Neural cell (in vitro differentiated cells): Measurements from ENCODE around the gene EN1. TPM values are rescaled to one million over a fixed set of nuclear protein-coding genes. Genes with fewer than 3 reads are reported as not detected.

Experiments used
- H2AFZ ChIP-seq: fragments of 200-600, 300-800 bp; sonication (generic), shearing (Covaris generic); 2 replicates; pipeline ENCODE4 v1.6.0; 2014; ENCODE audit warnings: low read depth, mild to moderate bottlenecking, antibody characterized with exemption, low read length, moderate library complexity
- H3F3A ChIP-seq: fragments of 200-600 bp; shearing (Covaris generic); 2 replicates; pipeline ENCODE4 v1.6.1; 2016; ENCODE audit warnings: mild to moderate bottlenecking, moderate library complexity, mixed read lengths, antibody characterized with exemption, low read length; ENCODE audit not compliant: insufficient read depth, poor library complexity, severe bottlenecking
- H3K27ac ChIP-seq: fragments of 200-600, 300-800 bp; sonication (generic), shearing (Covaris generic); 2 replicates; pipeline ENCODE4 v1.5.1; 2014; ENCODE audit warnings: mild to moderate bottlenecking, low read length, moderate library complexity
- H3K27me3 ChIP-seq: fragments of 300-800, 200-600 bp; sonication (generic), shearing (Covaris generic); 2 replicates; pipeline ENCODE4 v1.6.0; 2014; ENCODE audit warnings: mild to moderate bottlenecking, low read depth, low read length, moderate library complexity; ENCODE audit not compliant: insufficient read depth
- H3K36me3 ChIP-seq: fragments of 300-800, 200-600 bp; sonication (generic), shearing (Covaris generic); 2 replicates; pipeline ENCODE4 v1.5.1; 2014; ENCODE audit warnings: mild to moderate bottlenecking, antibody characterized with exemption, low read length, moderate library complexity; ENCODE audit not compliant: insufficient read depth
- H3K4me2 ChIP-seq: fragments of 300-800, 200-600 bp; sonication (generic), shearing (Covaris generic); 2 replicates; pipeline ENCODE4 v1.6.0; 2014; ENCODE audit warnings: mild to moderate bottlenecking, low read length
- H3K4me3 ChIP-seq: fragments of 300-800, 200-600 bp; sonication (generic), shearing (Covaris generic); 2 replicates; pipeline ENCODE4 v1.5.1; 2014; ENCODE audit warnings: mild to moderate bottlenecking, low read length, moderate library complexity
- H3K79me2 ChIP-seq: fragments of 200-600 bp; shearing (Covaris generic); replicated peaks from 2 replicates; pipeline ENCODE4 v1.6.0; 2014; ENCODE audit warnings: mild to moderate bottlenecking, low read length, moderate library complexity; ENCODE audit not compliant: insufficient read depth
- H3K9ac ChIP-seq: fragments of 300-800, 200-600 bp; sonication (generic), shearing (Covaris generic); 2 replicates; pipeline ENCODE4 v1.6.1; 2016; ENCODE audit warnings: mild to moderate bottlenecking, low read length, mixed read lengths
- H3K9me2 ChIP-seq: fragments of 200-600 bp; shearing (Covaris generic); 2 replicates; pipeline ENCODE4 v1.6.1; 2016; ENCODE audit warnings: mild to moderate bottlenecking, low read length, mixed read lengths; ENCODE audit not compliant: insufficient read depth
- H3K9me3 ChIP-seq: fragments of 200-600, 300-800 bp; sonication (generic), shearing (Covaris generic); 2 replicates; pipeline ENCODE4 v1.6.1; 2016; ENCODE audit warnings: mild to moderate bottlenecking, mixed run types, low read length, moderate library complexity, mixed read lengths
- H4K20me1 ChIP-seq: fragments of 200-600 bp; shearing (Covaris generic); 2 replicates; pipeline ENCODE4 v1.6.1; 2016; ENCODE audit warnings: mild to moderate bottlenecking, mixed run types; ENCODE audit not compliant: insufficient read depth
- EP300 ChIP-seq: fragments of 450-650 bp; conservative IDR thresholded peaks from 2 replicates; pipeline ENCODE4 v1.6.1; 2014; ENCODE audit warnings: antibody characterized with exemption, mild to moderate bottlenecking, moderate library complexity; ENCODE audit not compliant: poor library complexity, severe bottlenecking
- EZH2 ChIP-seq: fragments of 200-600, 300-800 bp; shearing (Covaris generic), sonication (generic); IDR thresholded peaks from 2 replicates; pipeline ENCODE4 v1.6.1; 2014; ENCODE audit warnings: antibody characterized with exemption, low read length, borderline replicate concordance, mild to moderate bottlenecking; ENCODE audit not compliant: insufficient read depth, poor library complexity, severe bottlenecking
- MXI1 ChIP-seq: fragments of 450-650 bp; conservative IDR thresholded peaks from 2 replicates; pipeline ENCODE4 v1.6.1; 2014; ENCODE audit warnings: antibody characterized with exemption, mild to moderate bottlenecking; ENCODE audit not compliant: poor library complexity, severe bottlenecking
- POLR2AphosphoS5 ChIP-seq: IDR thresholded peaks from 2 replicates; pipeline ENCODE4 v1.6.1; 2012
- RAD21 ChIP-seq: fragments of 450-650 bp; conservative IDR thresholded peaks from 2 replicates; pipeline ENCODE4 v1.6.1; 2014; ENCODE audit warnings: antibody characterized with exemption, mild to moderate bottlenecking, moderate library complexity
- SMC3 ChIP-seq: fragments of 450-650 bp; conservative IDR thresholded peaks from 2 replicates; pipeline ENCODE4 v1.6.1; 2014; ENCODE audit warnings: antibody characterized with exemption, mild to moderate bottlenecking, moderate library complexity; ENCODE audit not compliant: poor library complexity
- TAF1 ChIP-seq: IDR thresholded peaks from 2 replicates; pipeline ENCODE4 v1.6.1; 2012; ENCODE audit warnings: low read depth
- polyA plus RNA-seq: library from polyadenylated mRNA; depleted of rRNA; stranded (reverse); fragments of >200 nt; gene quantifications from 2 replicates; pipeline ENCODE4 v1.2.3, GENCODE V29; 2014
- TF ChIP-seq, protein P1 (sequence below): IDR thresholded peaks from 2 replicates; pipeline ENCODE4 v1.6.1; 2012; ENCODE audit warnings: borderline replicate concordance
- TF ChIP-seq, protein P2 (sequence below): fragments of 450-650 bp; IDR thresholded peaks from 2 replicates; pipeline ENCODE4 v1.5.1; 2014; ENCODE audit warnings: antibody characterized with exemption, mild to moderate bottlenecking, moderate library complexity; ENCODE audit not compliant: poor library complexity, severe bottlenecking

The EN1 gene
- polyA plus RNA-seq, 1 donor from 2014 or later: not detected

DNA sequence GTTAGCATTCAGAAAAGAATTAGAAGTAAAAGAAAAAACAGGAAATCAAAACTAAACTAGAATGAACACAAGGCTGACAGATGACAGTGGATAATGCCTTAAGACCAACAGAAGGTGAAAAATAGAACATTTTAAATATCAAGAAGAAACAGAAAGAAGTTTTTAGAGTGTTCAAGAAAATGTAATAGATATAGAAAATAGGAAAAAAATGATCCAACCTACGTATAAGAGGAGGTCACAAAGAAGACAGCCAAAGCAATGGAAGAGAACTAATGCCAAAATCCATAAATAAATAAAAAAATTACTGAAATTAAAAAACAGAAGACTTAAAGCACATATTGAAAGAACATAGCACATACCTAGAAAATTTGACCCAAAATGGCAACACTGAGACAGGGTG, 42.5 kb upstream of the EN1 start:
- no peak overlapping the region for H3K27ac ChIP-seq
- no peak overlapping the region for H2AFZ ChIP-seq
- no peaks in the 10 kb centered on the region for H3K36me3 ChIP-seq
- no peaks in the 10 kb centered on the region for H3K27me3 ChIP-seq
- TF ChIP-seq EP300: no peak
- no peak for TF ChIP-seq TAF1
- no peak for TF ChIP-seq RAD21
- TF ChIP-seq EZH2: no peak
- TF ChIP-seq, protein P1, sequence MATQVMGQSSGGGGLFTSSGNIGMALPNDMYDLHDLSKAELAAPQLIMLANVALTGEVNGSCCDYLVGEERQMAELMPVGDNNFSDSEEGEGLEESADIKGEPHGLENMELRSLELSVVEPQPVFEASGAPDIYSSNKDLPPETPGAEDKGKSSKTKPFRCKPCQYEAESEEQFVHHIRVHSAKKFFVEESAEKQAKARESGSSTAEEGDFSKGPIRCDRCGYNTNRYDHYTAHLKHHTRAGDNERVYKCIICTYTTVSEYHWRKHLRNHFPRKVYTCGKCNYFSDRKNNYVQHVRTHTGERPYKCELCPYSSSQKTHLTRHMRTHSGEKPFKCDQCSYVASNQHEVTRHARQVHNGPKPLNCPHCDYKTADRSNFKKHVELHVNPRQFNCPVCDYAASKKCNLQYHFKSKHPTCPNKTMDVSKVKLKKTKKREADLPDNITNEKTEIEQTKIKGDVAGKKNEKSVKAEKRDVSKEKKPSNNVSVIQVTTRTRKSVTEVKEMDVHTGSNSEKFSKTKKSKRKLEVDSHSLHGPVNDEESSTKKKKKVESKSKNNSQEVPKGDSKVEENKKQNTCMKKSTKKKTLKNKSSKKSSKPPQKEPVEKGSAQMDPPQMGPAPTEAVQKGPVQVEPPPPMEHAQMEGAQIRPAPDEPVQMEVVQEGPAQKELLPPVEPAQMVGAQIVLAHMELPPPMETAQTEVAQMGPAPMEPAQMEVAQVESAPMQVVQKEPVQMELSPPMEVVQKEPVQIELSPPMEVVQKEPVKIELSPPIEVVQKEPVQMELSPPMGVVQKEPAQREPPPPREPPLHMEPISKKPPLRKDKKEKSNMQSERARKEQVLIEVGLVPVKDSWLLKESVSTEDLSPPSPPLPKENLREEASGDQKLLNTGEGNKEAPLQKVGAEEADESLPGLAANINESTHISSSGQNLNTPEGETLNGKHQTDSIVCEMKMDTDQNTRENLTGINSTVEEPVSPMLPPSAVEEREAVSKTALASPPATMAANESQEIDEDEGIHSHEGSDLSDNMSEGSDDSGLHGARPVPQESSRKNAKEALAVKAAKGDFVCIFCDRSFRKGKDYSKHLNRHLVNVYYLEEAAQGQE: no peak
- TF ChIP-seq SMC3: no peak
- no peak for TF ChIP-seq MXI1
- TF ChIP-seq, protein P2, sequence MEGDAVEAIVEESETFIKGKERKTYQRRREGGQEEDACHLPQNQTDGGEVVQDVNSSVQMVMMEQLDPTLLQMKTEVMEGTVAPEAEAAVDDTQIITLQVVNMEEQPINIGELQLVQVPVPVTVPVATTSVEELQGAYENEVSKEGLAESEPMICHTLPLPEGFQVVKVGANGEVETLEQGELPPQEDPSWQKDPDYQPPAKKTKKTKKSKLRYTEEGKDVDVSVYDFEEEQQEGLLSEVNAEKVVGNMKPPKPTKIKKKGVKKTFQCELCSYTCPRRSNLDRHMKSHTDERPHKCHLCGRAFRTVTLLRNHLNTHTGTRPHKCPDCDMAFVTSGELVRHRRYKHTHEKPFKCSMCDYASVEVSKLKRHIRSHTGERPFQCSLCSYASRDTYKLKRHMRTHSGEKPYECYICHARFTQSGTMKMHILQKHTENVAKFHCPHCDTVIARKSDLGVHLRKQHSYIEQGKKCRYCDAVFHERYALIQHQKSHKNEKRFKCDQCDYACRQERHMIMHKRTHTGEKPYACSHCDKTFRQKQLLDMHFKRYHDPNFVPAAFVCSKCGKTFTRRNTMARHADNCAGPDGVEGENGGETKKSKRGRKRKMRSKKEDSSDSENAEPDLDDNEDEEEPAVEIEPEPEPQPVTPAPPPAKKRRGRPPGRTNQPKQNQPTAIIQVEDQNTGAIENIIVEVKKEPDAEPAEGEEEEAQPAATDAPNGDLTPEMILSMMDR: no peak
- no peak for TF ChIP-seq POLR2AphosphoS5
- no peaks in the 10 kb centered on the region for H4K20me1 ChIP-seq
- peaks cover 2% of the 10 kb centered on the region for H3K9me3 ChIP-seq
- no peak overlapping the region for H3K4me3 ChIP-seq
- H3K9ac ChIP-seq: no peak overlapping the region
- no peaks in the 10 kb centered on the region for H3K9me2 ChIP-seq
- H3F3A ChIP-seq: no peaks in the 10 kb centered on the region
- H3K79me2 ChIP-seq: no peaks in the 10 kb centered on the region
- H3K4me2 ChIP-seq: no peak overlapping the region

DNA sequence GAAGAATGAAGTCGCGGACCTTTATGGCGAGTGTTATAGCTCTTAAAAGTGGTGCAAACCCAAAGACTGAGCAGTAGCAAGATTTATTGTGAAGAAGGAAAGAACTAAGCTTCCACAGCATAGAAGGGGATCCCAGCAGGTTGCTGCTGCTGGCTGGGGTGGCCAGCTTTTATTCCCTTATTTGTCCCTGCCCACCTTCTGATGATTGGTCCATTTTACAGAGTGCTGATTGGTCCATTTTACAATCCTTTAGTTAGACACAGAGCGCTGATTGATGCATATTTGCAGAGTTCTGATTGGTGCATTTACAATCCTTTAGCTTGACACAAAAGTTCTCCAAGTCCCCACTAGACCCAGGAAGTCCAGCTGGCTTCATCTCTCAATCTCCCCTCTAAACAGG, 36.3 kb upstream of the EN1 start:
- Histone ChIP-seq H3K27me3 (no peaks in the 10 kb centered on the region), H3F3A (no peaks in the 10 kb centered on the region), H3K4me2 (no peak overlapping the region), H3K4me3 (no peak overlapping the region), H3K36me3 (no peaks in the 10 kb centered on the region), H4K20me1 (no peaks in the 10 kb centered on the region), H3K9me2 (no peaks in the 10 kb centered on the region), H3K79me2 (no peaks in the 10 kb centered on the region), H3K27ac (no peak overlapping the region), H2AFZ (no peak overlapping the region), H3K9ac (no peak overlapping the region), H3K9me3 (no peaks in the 10 kb centered on the region)
- TF ChIP-seq, protein P2: no peak
- no peak for TF ChIP-seq EP300
- no peak for TF ChIP-seq RAD21
- TF ChIP-seq TAF1: no peak
- TF ChIP-seq SMC3: no peak
- TF ChIP-seq MXI1: no peak
- TF ChIP-seq, protein P1: no peak
- no peak for TF ChIP-seq EZH2
- TF ChIP-seq POLR2AphosphoS5: no peak
